ENCODE results near the gene TAS1R1. TPM values are rescaled to one million over a fixed set of nuclear protein-coding genes. Genes with fewer than 3 reads are reported as not detected.

The TAS1R1 gene
- total and polyA plus RNA-seq, 10 of the 15 experiments (the other 5 are each of a cell fraction or from before 2014, with no cell fraction given): 0.03 to 0.06 (median 0.04) TPM; not detected in 7

DNA sequence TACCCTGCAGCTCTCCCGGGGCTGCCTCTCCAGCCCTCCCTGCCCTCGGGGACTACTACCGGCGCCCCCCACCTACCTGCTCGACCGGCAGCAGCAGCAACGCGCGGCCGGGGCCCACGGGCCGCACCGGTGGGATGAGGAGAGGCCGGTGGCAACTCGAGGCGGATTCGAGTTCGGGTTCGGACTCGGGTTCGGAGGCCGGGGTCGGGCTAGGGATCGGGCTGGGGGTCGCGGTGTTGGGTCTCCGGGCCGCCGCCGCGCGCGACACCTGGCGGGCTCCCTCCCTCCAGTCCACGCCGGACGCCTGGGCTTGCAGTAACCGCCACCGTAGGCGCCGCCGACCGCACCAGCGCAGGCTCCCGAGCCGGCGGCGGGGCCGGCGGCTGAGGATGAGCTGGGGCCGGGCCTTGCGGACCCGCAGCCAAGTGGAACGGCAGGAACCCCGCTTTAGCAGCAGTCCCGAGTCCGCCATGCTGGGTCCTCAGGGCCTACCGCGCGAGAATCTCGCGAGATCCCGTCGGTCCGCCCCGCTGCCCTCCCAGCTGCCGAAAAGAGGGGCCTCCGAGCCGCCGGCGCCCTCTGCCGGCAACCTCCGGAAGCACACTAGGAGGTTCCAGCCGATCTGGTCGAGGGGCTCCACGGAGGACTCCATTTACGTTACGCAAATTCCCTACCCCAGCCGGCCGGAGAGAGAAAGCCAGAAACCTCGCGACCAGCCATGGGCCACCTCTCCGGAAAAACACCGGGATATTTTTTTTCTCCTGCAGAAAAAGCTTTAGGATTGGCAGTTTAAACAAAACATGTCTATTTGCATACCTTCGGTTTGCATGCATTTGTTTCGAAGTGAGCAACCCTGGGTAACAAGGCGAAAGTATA is 838 bp upstream of the TAS1R1 start, which contains the start of gene NOL9 (continued):
- peak; percentile 46; the same call in 1 of the 2 replicates for TF ChIP-seq BCLAF1 (IDR thresholded peaks at IDR 0.05)
- peak; percentile 74 for TF ChIP-seq TCF12 (IDR thresholded peaks at IDR 0.05; ENCODE audit: low read depth, low read length)
- TF ChIP-seq TCF3 (IDR thresholded peaks at IDR 0.05; ENCODE audit: borderline replicate concordance, insufficient read depth, low read depth, low read length): peak; percentile 70; the same call in 1 of the 2 replicates
- peak; percentile 75 for TF ChIP-seq NR2F1 (conservative IDR thresholded peaks at IDR 0.05)
- peak; percentile 40; the same call in 1 of the 2 replicates for TF ChIP-seq MTA2 (IDR thresholded peaks at IDR 0.05; ENCODE audit: low read depth)
- TF ChIP-seq TAF1 (IDR thresholded peaks at IDR 0.05; ENCODE audit: borderline replicate concordance, low read depth, low read length): peak; percentile 95
- TF ChIP-seq PML (IDR thresholded peaks at IDR 0.05; ENCODE audit: low read length): peak; percentile 51; the same call in 1 of the 2 replicates
- peak; percentile 89 for TF ChIP-seq SMARCA5 (IDR thresholded peaks at IDR 0.05)
- TF ChIP-seq MYB (IDR thresholded peaks at IDR 0.05; ENCODE audit: borderline replicate concordance, low read depth, low read length): peak; percentile 64; the same call in 1 of the 2 replicates
- TF ChIP-seq POLR2AphosphoS5 (IDR thresholded peaks at IDR 0.05; ENCODE audit: low read length): peak; percentile 77
- peak; percentile 84; the same call in 1 of the 2 replicates for TF ChIP-seq ZNF207 (IDR thresholded peaks at IDR 0.05; ENCODE audit: borderline replicate concordance)
- TF ChIP-seq SIX5 (IDR thresholded peaks at IDR 0.05; ENCODE audit: low read depth, low read length, severe bottlenecking): no peak
- TF ChIP-seq IKZF1 (conservative IDR thresholded peaks at IDR 0.05): peak; percentile 81
- TF ChIP-seq PAX5 (IDR thresholded peaks at IDR 0.05; ENCODE audit: borderline replicate concordance, low read depth, low read length): peak; percentile 74; the same call in 1 of the 2 replicates
- peak; percentile 61; the same call in 1 of the 2 replicates for TF ChIP-seq SMC3 (IDR thresholded peaks at IDR 0.05; ENCODE audit: borderline replicate concordance, low read length)
- TF ChIP-seq STAT1 (conservative IDR thresholded peaks at IDR 0.05): peak; percentile 24; the same call in 1 of the 2 replicates
- no peak for TF ChIP-seq SMAD1 (IDR thresholded peaks at IDR 0.05; ENCODE audit: low read depth, partially characterized antibody)
- peak; percentile 92 for TF ChIP-seq POLR2A (IDR thresholded peaks at IDR 0.05; ENCODE audit: low read depth, low read length)
- peak; percentile 99 for TF ChIP-seq CHD2 (IDR thresholded peaks at IDR 0.05; ENCODE audit: borderline replicate concordance, low read depth, low read length)
- TF ChIP-seq LARP7 (IDR thresholded peaks at IDR 0.05): peak; percentile 99
- peak; percentile 42; the same call in 1 of the 2 replicates for TF ChIP-seq ZNF592 (IDR thresholded peaks at IDR 0.05)
- TF ChIP-seq BHLHE40 (IDR thresholded peaks at IDR 0.05; ENCODE audit: borderline replicate concordance in 1 of 2, low read depth in 2 of 2, low read length in 1 of 2): peak; percentile 16 to 60; a peak in 2 of 4 replicates
- peak; percentile 99 for TF ChIP-seq RCOR1 (conservative IDR thresholded peaks at IDR 0.05; ENCODE audit: low read depth, low read length)
- TF ChIP-seq NR2C1 (IDR thresholded peaks at IDR 0.05): peak; percentile 74
- peak; percentile 53 for TF ChIP-seq KLF5 (IDR thresholded peaks at IDR 0.05; ENCODE audit: partially characterized antibody)

Data from GM12878 (cell line).